NCI-H345 treated with DMSO at 0.1 percent for 48 hours (cell line): Measurements from ENCODE around the gene PRTN3.
"Not testable (repeated sequence)": the region's sequence is repeated elsewhere in the genome, so short reads cannot be mapped to it uniquely, and the experiment has no call there.

Experiments used
- DNase-seq: peaks from one replicate; lab custom pipeline; 2025; ENCODE audit not compliant: unreplicated experiment; lab: John Stamatoyannopoulos, UW

PRTN3 gene

GRCh38 chr19:815079-815774 is 25.6 kb upstream of the PRTN3 start:
- no peak for DNase-seq

DNA sequence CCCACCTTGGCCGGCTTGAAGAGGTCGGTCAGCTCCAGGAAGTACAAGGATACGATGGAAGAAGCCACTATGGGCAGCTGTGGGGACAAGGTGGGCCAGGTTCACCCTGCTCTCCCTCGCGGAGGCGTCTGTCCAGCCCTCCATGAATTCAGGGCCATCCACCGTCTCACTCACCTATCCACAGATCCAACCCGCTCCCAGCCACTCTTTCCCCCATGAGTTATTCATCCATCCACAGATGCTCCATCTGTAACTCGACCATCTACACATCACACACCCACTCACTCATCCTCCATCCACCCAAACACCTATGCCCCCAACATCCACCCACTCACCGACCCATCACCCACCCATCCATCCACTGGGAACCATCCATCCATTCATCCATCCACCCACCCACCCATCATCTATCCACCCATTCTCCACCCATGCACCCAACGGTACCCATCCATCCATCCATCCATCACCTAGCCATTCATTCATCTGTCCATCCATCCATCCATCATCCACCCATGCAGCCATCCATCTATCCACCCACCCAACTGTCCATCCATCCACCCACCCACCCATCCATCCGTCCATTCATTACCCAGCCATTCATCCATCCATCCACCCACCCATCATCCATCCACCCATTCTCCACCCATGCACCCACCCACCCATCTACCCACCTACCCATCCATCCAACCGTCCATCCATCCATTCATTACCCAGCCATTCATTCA is 24.9 kb upstream of the PRTN3 start:
- DNase-seq, result no peak

- DNase-seq, result no peak
Measured at GRCh38 chr19:816500-816857, 24.3 kb upstream of the PRTN3 start.

DNA sequence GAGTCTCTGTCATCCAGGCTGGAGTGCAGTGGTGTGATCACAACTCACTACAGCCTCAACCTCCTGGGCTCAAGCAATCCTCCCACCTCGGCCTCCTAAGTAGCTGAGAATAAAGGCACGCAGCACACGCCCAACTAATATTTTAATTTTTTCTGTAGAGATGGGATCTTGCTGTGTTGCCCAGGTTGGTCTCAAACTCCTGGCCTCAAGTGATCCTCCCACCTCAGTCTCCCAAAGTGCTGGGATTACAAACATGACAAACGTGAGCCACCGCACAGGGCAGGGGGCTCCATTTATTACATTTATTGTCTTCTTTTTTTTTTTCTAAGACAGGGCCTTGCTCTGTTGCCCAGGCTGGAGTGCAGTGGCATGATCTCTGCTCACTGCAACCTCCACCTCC is 20.6 kb upstream of the PRTN3 start:
- DNase-seq, result not testable (repeated sequence)

DNA sequence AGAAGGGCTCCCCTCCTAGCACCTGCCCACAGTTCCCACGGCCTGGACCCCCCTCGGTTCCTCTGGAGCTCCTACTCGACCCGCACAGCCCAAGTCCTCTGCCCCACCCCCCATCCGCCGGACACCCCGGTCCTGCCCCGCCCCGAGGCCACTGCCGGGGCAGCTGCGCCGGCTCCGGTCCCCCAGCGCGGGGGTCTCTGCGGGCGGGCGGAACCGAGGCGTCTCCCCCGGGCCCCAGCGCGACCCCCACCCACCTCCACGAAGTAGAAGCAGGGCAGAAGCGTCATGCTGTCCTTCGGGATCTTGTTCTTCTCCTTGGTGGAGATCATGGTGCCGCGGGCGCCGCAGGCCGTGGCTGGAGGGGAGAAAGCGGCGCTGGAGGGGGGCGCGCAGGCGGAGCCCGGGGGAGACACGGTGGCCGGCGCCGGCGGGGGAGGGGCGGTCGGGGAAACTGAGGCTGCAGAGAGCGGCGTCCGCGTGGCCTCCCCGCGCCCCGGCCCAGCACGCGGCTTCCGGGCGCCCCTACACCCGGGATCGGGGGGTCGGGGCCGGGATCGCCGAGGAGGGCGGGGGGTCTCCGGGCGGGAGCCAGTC is 19.5 kb upstream of the PRTN3 start:
- DNase-seq, result no peak

DNA sequence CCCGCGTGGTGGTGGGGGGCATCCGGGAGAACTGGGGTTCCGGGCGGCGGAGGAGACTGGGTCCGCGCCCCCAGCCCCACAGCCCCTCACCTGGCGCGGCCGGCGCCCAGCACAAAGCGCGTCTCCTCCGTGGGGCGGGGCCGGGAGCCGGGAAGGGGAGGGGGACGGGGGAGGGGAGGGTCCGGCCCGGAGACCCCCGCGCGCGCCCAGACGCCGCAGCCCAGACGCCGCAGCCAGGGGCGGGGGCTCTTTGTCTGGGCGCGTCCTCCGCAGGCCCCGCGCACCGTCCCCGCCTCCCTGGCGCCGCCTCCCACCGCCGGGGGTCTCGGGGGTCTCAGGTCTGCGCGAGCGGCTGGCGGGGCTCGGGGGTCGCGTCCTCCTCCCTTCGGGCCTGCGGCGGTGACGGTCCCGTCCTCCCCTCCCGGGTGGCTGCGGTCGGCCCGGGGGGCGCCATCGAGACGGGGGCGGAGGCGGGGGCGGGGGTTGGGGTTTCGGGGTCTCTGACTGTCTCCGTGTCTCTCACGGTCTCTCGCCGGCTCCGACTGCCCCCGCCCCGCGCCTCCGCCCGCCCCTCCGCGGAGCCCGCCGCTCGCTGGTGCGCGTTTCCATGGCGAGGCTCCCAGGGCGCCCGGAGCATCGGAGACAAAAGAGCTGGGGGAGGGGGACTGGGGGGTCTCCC is 18.8 kb upstream of the PRTN3 start, which contains the start of gene PLPPR3:
Gene PLPPR3 (minus strand): TSS at position 131 of the 679 bp plus-strand sequence. CDS start 396 bp downstream, outside the sequence.
- DNase-seq, result no peak

GRCh38 chr19:823565-824121 is 17.2 kb upstream of the PRTN3 start:
- no peak for DNase-seq

DNA sequence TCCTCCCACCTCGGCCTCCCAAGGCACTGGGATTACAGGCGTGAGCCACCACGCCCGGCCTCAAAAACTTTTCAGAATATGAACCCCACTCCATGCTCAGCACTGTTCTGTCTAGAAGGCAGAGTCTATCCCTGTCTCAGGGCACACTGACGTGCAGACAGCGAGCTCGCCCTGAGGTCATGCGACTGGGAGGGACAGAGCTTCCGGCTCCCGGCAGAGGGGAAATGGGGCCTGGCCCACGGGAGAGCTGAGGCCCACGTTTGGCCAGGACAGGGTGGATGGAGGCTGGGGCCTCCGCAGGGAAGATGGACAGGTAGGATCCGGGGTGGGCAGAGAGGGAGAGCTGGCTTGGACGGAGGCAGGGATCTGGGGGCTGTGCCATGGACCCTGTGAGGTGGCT is 15.9 kb upstream of the PRTN3 start:
- DNase-seq, result no peak

DNA sequence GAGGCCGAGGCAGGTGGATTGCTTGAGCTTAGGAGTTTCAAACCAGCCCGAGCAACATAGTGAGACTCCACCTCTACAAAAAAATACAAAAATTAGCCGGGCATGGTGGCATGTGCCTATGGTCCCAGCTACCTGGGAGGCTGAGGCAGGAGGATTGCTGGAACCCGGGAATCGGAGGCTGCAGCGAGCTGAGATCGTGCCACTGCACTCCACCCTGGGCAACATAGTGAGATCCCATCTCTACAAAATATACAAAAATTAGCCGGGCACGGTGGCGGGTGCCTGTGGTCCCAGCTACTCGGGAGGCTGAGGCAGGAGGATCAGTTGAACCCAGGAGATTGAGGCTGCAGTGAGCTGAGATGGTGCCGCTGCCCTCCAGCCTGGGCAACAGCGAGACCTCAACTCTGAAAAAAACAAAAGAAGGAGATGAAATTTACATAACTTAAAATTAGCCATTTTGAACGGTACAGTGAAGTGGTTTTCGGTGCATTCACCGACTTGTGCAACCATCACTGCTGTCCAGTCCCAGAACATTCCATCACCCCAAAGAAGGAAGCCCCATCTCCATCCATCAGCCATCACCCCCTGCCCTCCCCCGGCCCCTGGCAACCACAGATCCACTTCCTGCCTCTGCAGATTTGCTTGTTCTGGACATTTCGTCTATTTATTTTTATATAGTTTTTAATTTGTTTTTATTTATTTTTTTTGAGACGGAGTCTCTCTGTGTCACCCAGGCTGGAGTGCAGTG is 14.7 kb upstream of the PRTN3 start:
- no peak for DNase-seq

GRCh38 chr19:827314-827709 is 13.5 kb upstream of the PRTN3 start:
- no peak for DNase-seq

GRCh38 chr19:827710-828321 is 13.0 kb upstream of the PRTN3 start, which contains the start of gene AZU1:
TSS of gene AZU1 (plus strand) at chr19:827837. CDS start at chr19:827847, 10 bp downstream.
- DNase-seq, result no peak

- DNase-seq, result no peak
Measured at GRCh38 chr19:829129-829758, 11.6 kb upstream of the PRTN3 start.

DNA sequence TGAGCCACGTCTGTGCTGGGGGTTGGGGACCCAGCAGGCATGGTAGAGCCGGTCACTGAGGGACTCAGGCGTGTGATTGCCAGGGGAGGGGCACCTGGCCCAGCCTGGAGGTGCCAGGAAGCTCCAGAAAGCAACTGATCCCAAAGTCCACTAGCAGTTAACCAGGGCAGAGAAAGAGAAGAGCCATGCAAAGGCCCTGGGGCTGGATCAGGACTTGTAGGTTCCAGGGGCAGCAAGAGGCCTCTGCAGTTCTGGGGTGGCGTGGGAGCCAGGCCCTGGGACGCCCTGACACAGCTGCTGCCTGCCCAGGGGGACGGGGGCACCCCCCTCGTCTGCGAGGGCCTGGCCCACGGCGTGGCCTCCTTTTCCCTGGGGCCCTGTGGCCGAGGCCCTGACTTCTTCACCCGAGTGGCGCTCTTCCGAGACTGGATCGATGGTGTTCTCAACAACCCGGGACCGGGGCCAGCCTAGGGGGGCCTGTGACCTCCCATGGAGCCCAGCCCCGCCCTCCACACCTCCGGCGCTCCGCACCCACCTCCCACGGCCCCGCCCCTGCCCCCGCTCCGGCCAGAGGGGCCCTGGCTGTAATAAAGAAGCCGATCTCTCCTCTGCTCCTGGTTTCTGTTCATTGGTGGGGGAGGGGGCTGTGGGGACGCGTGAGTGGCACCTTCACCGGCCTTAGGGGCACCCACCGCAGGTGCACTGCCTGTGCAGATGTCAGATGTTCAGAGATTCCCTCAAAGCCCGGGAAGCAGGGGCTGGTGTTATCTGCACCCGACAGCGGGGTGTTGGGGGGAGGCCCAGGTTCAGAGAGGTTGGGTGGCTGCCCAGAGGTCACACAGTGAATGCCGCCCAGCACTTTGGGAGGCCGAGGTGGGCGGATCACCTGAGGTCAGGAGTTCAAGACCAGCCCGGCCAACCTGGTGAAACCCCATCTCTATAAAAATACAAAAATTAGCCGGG is 9.1 kb upstream of the PRTN3 start:
- DNase-seq, result no peak

DNA sequence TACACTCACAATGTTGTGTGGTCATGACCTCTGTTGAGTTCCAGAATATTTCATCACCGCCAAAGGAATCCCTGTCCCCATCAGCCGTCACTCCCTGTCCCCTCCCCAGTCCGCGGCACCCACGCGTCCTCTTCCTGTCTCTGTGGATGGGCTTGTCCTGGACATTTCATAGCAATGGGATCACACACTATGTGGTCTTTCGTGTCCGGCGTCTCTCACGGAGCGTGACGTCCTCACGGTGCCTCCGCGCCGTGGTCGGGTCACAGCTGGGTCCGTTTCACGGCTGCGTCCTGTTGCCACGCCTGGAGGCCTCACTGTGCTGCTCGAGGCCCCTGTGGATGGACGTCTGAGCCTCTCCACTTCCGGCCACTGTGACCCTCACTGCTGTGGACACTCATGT is 6.6 kb upstream of the PRTN3 start:
- no peak for DNase-seq

- DNase-seq, result no peak
Measured at GRCh38 chr19:835210-835810, 5.5 kb upstream of the PRTN3 start.

DNA sequence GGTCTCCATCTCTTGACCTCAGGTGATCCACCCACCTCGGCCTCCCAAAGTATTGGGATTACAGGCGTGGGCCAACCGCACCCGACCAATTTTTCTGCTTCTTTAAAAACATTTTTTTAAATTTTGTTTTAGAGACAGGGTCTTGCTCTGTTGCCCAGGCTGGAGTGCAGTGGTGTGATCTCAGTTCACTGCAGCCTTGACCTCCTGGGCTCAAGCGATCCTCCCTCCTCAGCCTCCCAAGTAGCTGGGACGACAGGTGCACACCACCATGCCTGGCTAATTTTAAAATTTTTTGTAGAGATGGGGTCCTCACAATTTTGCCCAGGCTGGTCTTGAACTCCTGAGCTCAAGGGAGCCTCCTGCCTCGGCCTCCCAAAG is 2.0 kb downstream of the PRTN3 start:
- not testable (repeated sequence) for DNase-seq

- no peak for DNase-seq
Measured at GRCh38 chr19:843180-843835, 2.5 kb downstream of the PRTN3 start.
